MCF 10A (cell line): ENCODE data around the gene SLC5A2. TPM values are rescaled to one million over a fixed set of nuclear protein-coding genes. Genes with fewer than 3 reads are reported as not detected.

Experiments
- BruUV-seq: library from RNA; stranded (reverse); fragments of 400-500 nt; replicated peaks from 2 replicates; lab custom pipeline; 2021; lab: Mats Ljungman, UMichigan
- CTCF ChIA-PET: fragments of 300-600 bp; sonication (Branson Sonifier 250); formaldehyde crosslinking; extraction: SDS; loops from one replicate; lab custom pipeline; 2021; ENCODE audit warnings: antibody characterized with exemption, inconsistent platforms; lab: Yijun Ruan, JAX
- POLR2A ChIA-PET: fragments of 300-600, 350-650 bp; sonication (Branson Sonifier 250); formaldehyde crosslinking; extraction: SDS; loops from one replicate; lab custom pipeline; 2020; ENCODE audit warnings: antibody characterized with exemption, inconsistent platforms; lab: Yijun Ruan, JAX
- DNase-seq: peaks from one replicate; pipeline ENCODE4 v3.0.0-alpha.2; 2018; ENCODE audit not compliant: unreplicated experiment
- H3K27ac Mint-ChIP-seq: one replicate; pipeline ENCODE4 v1.8.0; 2022; ENCODE audit warnings: mild to moderate bottlenecking, low read depth, mixed read lengths; ENCODE audit not compliant: unreplicated experiment
- H3K27me3 Mint-ChIP-seq: one replicate; pipeline ENCODE4 v1.8.0; 2022; ENCODE audit warnings: mixed read lengths; ENCODE audit not compliant: insufficient read depth, unreplicated experiment
- H3K36me3 Mint-ChIP-seq: one replicate; pipeline ENCODE4 v1.8.0; 2022; ENCODE audit warnings: mild to moderate bottlenecking, moderate library complexity, mixed read lengths; ENCODE audit not compliant: insufficient read depth, unreplicated experiment
- H3K4me1 Mint-ChIP-seq: one replicate; pipeline ENCODE4 v1.8.0; 2022; ENCODE audit warnings: mixed read lengths; ENCODE audit not compliant: insufficient read depth, unreplicated experiment
- H3K4me3 Mint-ChIP-seq: one replicate; pipeline ENCODE4 v1.8.0; 2022; ENCODE audit warnings: mild to moderate bottlenecking, moderate library complexity, mixed read lengths; ENCODE audit not compliant: unreplicated experiment
- H3K9me3 Mint-ChIP-seq: one replicate; pipeline ENCODE4 v1.8.0; 2022; ENCODE audit warnings: mixed read lengths; ENCODE audit not compliant: unreplicated experiment
- CTCF ChIP-seq: fragments of 200-600 bp; IDR thresholded peaks from one replicate; pipeline ENCODE4 v1.8.0; 2022; ENCODE audit warnings: antibody characterized with exemption, mild to moderate bottlenecking; ENCODE audit not compliant: unreplicated experiment
- intact Hi-C: fragments of 100-400 bp; cut with micrococcal nuclease; formaldehyde crosslinking; loops from 2 replicates; pipeline ENCODE4 v1.14.1; 2022
- total RNA-seq: library from RNA; stranded (reverse); gene quantifications from 2 replicates; pipeline ENCODE4 v1.2.3, GENCODE V29; 2022

The SLC5A2 gene
- total RNA-seq, 1 experiment from 2014 or later, result not detected

- TF ChIP-seq CTCF, result no peak
- peak overlapping the region; percentile 94 for H3K27ac Mint-ChIP-seq
- intact Hi-C loops, result loop anchor here (2.0 to 10.0 kb wide), 3 partner anchors 242 to 420 kb away; partner anchors contain the start of genes STX4 and ZNF267
- POLR2A ChIA-PET, result interaction anchor here (0.8 to 4.8 kb wide), 21 partner anchors 8 to 638 kb away, joined by 3 to 29 read pairs (median 7); partner anchors contain the start of genes ARMC5, FUS, KAT8 and RUSF1
- peak; percentile 90 for DNase-seq
- CTCF ChIA-PET, result interaction anchor here (0.6 to 2.9 kb wide), 17 partner anchors 8 to 510 kb away, joined by 3 to 26 read pairs (median 4); partner anchors contain the start of gene ZNF843
- H3K9me3 Mint-ChIP-seq, result no peaks in the 10 kb centered on the region
- peaks cover 21% of the 10 kb centered on the region for H3K4me1 Mint-ChIP-seq
- H3K4me3 Mint-ChIP-seq, result peak overlapping the region; percentile 37
- no TSS peak for BruUV-seq
- no peaks in the 10 kb centered on the region for H3K27me3 Mint-ChIP-seq
- H3K36me3 Mint-ChIP-seq, result peaks cover 9% of the 10 kb centered on the region
These were observed 30.3 kb upstream of the SLC5A2 start for GRCh38 chr16:31452631-31453106.

DNA sequence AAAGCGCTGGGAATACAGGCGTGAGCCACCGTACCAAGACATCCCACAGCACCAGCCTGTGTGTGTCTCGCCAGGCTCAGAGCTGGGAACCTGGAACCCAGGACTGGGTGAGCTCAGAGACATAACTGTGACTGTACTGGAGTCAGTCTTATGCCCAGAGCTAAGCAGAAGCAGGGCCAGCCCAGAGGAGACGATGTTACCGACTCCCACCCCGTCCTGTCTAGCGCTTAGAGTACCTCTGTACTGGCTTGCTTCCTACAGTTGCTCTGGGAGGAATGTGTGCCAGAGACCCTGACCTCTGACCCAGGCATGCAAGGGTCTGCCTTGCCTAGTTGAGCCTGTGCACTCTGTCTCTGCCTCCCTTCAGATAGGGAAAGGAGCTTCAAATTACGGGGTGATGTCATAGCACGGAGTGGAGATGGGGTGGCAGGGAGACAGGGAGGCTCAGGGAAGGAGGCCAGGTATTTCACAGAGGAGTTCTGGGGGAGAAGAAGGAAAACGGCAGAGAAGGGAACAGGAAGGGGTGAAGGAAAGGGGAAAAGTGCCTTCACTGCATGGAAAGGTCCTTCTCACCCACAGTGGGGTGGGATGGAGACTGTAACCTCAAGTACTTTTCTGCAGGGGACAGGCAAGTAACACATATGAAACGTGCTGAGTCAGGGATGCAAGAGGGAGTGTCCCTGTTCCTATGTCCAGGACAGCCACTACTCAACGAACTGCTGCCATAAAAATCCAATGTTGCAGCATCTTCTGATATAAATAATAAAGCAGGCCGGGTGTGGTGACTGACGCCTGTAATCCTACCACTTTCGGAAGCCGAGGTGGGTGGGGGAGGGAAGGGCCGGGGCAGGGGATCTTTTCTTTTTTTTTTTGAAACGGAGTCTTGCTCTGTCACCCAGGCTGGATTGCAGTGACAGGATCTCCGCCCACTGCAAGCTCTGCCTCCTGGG is 29.4 kb upstream of the SLC5A2 start:
- peak overlapping the region; percentile 37 for H3K4me3 Mint-ChIP-seq
- H3K4me1 Mint-ChIP-seq, result peaks cover 21% of the 10 kb centered on the region
- ChIA-PET POLR2A (interaction anchor here (0.6 to 4.8 kb wide), 27 partner anchors 8 to 639 kb away, joined by 3 to 29 read pairs (median 5); partner anchors contain the start of genes FUS, KAT8, PRSS8 and RUSF1), CTCF (interaction anchor here (0.6 to 2.9 kb wide), 14 partner anchors 7 to 412 kb away, joined by 3 to 26 read pairs (median 3); partner anchors contain the start of gene ZNF843)
- H3K27ac Mint-ChIP-seq, result peak overlapping the region; percentile 94
- no peaks in the 10 kb centered on the region for H3K27me3 Mint-ChIP-seq
- DNase-seq, result peak; percentile 91
- intact Hi-C loops, result loop anchor here (2.0 to 10.0 kb wide), 4 partner anchors 241 to 421 kb away; partner anchors contain the start of genes FUS, STX4 and ZNF267
- TSS peak; percentile 60 for BruUV-seq
- no peak for TF ChIP-seq CTCF
- H3K9me3 Mint-ChIP-seq, result no peaks in the 10 kb centered on the region
- peaks cover 17% of the 10 kb centered on the region for H3K36me3 Mint-ChIP-seq

GRCh38 chr16:31455601-31456314 is 27.2 kb upstream of the SLC5A2 start:
- DNase-seq, result no peak
- no peak for TF ChIP-seq CTCF
- H3K4me3 Mint-ChIP-seq, result peak overlapping the region; percentile 88
- BruUV-seq, result no TSS peak
- H3K9me3 Mint-ChIP-seq, result no peaks in the 10 kb centered on the region
- intact Hi-C loops, result loop anchor here (2.0 to 10.0 kb wide), 3 partner anchors 239 to 275 kb away; partner anchors contain the start of gene FUS
- peak overlapping the region; percentile 16 for H3K27ac Mint-ChIP-seq
- H3K36me3 Mint-ChIP-seq, result peaks cover 28% of the 10 kb centered on the region
- POLR2A ChIA-PET, result interaction anchor here (0.7 to 4.8 kb wide), 4 partner anchors 26 to 344 kb away, joined by 3 to 28 read pairs (median 16); partner anchors contain the start of genes KAT8 and RUSF1
- peaks cover 28% of the 10 kb centered on the region for H3K4me1 Mint-ChIP-seq
- CTCF ChIA-PET, result interaction anchor here (0.9 to 8.4 kb wide), 6 partner anchors 13 to 355 kb away, joined by 3 to 65 read pairs (median 4); partner anchors contain the start of gene ZNF843
- no peaks in the 10 kb centered on the region for H3K27me3 Mint-ChIP-seq
